Measurements from ENCODE around the gene PCSK7.

PCSK7 gene, protein sequence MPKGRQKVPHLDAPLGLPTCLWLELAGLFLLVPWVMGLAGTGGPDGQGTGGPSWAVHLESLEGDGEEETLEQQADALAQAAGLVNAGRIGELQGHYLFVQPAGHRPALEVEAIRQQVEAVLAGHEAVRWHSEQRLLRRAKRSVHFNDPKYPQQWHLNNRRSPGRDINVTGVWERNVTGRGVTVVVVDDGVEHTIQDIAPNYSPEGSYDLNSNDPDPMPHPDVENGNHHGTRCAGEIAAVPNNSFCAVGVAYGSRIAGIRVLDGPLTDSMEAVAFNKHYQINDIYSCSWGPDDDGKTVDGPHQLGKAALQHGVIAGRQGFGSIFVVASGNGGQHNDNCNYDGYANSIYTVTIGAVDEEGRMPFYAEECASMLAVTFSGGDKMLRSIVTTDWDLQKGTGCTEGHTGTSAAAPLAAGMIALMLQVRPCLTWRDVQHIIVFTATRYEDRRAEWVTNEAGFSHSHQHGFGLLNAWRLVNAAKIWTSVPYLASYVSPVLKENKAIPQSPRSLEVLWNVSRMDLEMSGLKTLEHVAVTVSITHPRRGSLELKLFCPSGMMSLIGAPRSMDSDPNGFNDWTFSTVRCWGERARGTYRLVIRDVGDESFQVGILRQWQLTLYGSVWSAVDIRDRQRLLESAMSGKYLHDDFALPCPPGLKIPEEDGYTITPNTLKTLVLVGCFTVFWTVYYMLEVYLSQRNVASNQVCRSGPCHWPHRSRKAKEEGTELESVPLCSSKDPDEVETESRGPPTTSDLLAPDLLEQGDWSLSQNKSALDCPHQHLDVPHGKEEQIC

DNA sequence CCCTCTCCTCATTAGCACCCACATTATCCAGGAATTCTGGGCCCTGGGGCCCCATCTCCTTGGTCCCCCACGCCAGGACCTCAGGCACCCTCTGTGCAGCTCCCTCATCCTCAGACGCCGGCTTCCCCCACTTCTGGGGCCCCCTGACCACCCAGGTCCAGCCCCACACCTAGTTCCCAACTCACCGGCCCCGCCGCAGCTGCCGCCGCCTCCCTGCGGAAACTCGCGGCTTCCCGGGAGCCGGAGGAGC lies at the start of gene PCSK7:
Gene PCSK7 (minus strand): TSS at position 232 of the 250 bp plus-strand sequence. CDS start 2,229 bp downstream, outside the sequence.
- Histone ChIP-seq H3K4me1 (ENCODE audit: insufficient read depth, poor library complexity, severe bottlenecking) (no peaks in the 10 kb centered on the region), H3K36me3 (ENCODE audit: low read depth) (peaks cover 43% of the 10 kb centered on the region), H3K9me3 (ENCODE audit: severe bottlenecking) (no peaks in the 10 kb centered on the region), H3K27me3 (ENCODE audit: insufficient read depth, poor library complexity, severe bottlenecking) (no peaks in the 10 kb centered on the region), H3K4me3 (ENCODE audit: severe bottlenecking) (peak within 1 kb of the TSS; percentile 100), H3K27ac (ENCODE audit: poor library complexity, severe bottlenecking) (peak within 1 kb of the TSS; percentile 57)
- peak; percentile 73 for DNase-seq (ENCODE audit: low spot score)
- no peak for TF ChIP-seq CTCF (IDR thresholded peaks at IDR 0.05; ENCODE audit: poor library complexity, severe bottlenecking)
- ATAC-seq (ENCODE audit: low read depth): peak; percentile 59; the same call in 2 of the 3 replicates

- H3K27me3 ChIP-seq (ENCODE audit: insufficient read depth, poor library complexity, severe bottlenecking): no peaks in the 10 kb centered on the region
- no peaks in the 10 kb centered on the region for H3K4me1 ChIP-seq (ENCODE audit: insufficient read depth, poor library complexity, severe bottlenecking)
- H3K4me3 ChIP-seq (ENCODE audit: severe bottlenecking): no peak overlapping the region
- H3K9me3 ChIP-seq (ENCODE audit: severe bottlenecking): no peaks in the 10 kb centered on the region
- ATAC-seq (ENCODE audit: low read depth): peak; percentile 98
- peak overlapping the region; percentile 69 for H3K27ac ChIP-seq (ENCODE audit: poor library complexity, severe bottlenecking)
- no peak for TF ChIP-seq CTCF (IDR thresholded peaks at IDR 0.05; ENCODE audit: poor library complexity, severe bottlenecking)
- peaks cover 54% of the 10 kb centered on the region for H3K36me3 ChIP-seq (ENCODE audit: low read depth)
- peak; percentile 65 for DNase-seq (ENCODE audit: low spot score)
Measured at GRCh38 chr11:117281159-117281558, 49.3 kb upstream of the PCSK7 start.

- ATAC-seq (ENCODE audit: low read depth) (no peak), DNase-seq (ENCODE audit: low spot score) (no peak)
- peaks cover 41% of the 10 kb centered on the region for H3K36me3 ChIP-seq (ENCODE audit: low read depth)
- H3K27ac ChIP-seq (ENCODE audit: poor library complexity, severe bottlenecking): peak overlapping the region; percentile 69
- TF ChIP-seq CTCF (IDR thresholded peaks at IDR 0.05; ENCODE audit: poor library complexity, severe bottlenecking): no peak
- no peaks in the 10 kb centered on the region for H3K4me1 ChIP-seq (ENCODE audit: insufficient read depth, poor library complexity, severe bottlenecking)
- no peaks in the 10 kb centered on the region for H3K9me3 ChIP-seq (ENCODE audit: severe bottlenecking)
- no peaks in the 10 kb centered on the region for H3K27me3 ChIP-seq (ENCODE audit: insufficient read depth, poor library complexity, severe bottlenecking)
- no peak overlapping the region for H3K4me3 ChIP-seq (ENCODE audit: severe bottlenecking)
Measured at GRCh38 chr11:117279711-117280376, 48.0 kb upstream of the PCSK7 start.

DNA sequence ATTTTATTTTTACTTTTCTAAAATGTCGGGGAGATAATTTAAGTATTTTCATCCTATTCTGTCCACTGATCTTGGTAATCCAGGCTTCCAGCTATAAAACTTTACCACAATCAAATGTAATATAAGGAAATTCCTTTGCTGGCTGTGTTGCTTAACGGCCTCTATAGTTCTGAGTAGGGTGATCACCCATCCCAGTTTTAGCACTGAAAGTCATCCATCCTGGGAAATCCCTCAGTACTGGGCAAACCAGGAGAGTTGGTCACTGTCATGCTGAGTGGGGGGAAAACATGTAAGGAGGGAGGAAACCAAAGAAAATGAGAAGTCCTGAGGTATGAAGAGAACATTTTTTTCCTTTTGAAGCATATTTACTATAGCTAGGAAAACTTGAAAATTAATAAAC lies 46.5 kb upstream of the PCSK7 start:
- Histone ChIP-seq H3K36me3 (ENCODE audit: low read depth) (peaks cover 33% of the 10 kb centered on the region), H3K27me3 (ENCODE audit: insufficient read depth, poor library complexity, severe bottlenecking) (no peaks in the 10 kb centered on the region), H3K27ac (ENCODE audit: poor library complexity, severe bottlenecking) (no peak overlapping the region), H3K4me3 (ENCODE audit: severe bottlenecking) (no peak overlapping the region), H3K4me1 (ENCODE audit: insufficient read depth, poor library complexity, severe bottlenecking) (peaks cover 5% of the 10 kb centered on the region), H3K9me3 (ENCODE audit: severe bottlenecking) (no peaks in the 10 kb centered on the region)
- no peak for ATAC-seq (ENCODE audit: low read depth)
- TF ChIP-seq CTCF (IDR thresholded peaks at IDR 0.05; ENCODE audit: poor library complexity, severe bottlenecking): no peak
- DNase-seq (ENCODE audit: low spot score): no peak
